Kidney epithelial cell (primary cell): ENCODE data around the gene UQCRC1. TPM values are rescaled to one million over a fixed set of nuclear protein-coding genes. Genes with fewer than 3 reads are reported as not detected.

ENCODE experiments used
- DNase-seq: peaks from one replicate; pipeline ENCODE4 v3.0.0-alpha.2; 2010; ENCODE audit warnings: low read depth
- H3K27me3 ChIP-seq: 2 replicates; pipeline ENCODE4 v1.6.0; 2011; ENCODE audit warnings: low read length; ENCODE audit not compliant: control insufficient read depth, insufficient read depth
- H3K36me3 ChIP-seq: 2 replicates; pipeline ENCODE4 v1.5.1; 2011; ENCODE audit warnings: low read length; ENCODE audit not compliant: control insufficient read depth, insufficient read depth
- H3K4me3 ChIP-seq: 2 replicates; pipeline ENCODE4 v1.5.1; 2011; ENCODE audit warnings: low read depth, mild to moderate bottlenecking, control low read depth, low read length
- total RNA-seq: library from RNA; depleted of rRNA; stranded (reverse); fragments of >200 nt; gene quantifications from 2 replicates; pipeline ENCODE4 v1.2.3, GENCODE V29; 2015
- TF ChIP-seq, protein P1 (sequence below): IDR thresholded peaks from 2 replicates; pipeline ENCODE4 v1.5.1; 2011; ENCODE audit warnings: mild to moderate bottlenecking, moderate library complexity, low read length, control low read depth, inconsistent platforms; ENCODE audit not compliant: insufficient read depth, poor library complexity, severe bottlenecking

The UQCRC1 gene
- total RNA-seq, 1 donor from 2014 or later: 435 TPM

GRCh38 chr3:48567500-48567899 is 41.9 kb downstream of the UQCRC1 start:
- Histone ChIP-seq H3K4me3 (no peak overlapping the region), H3K36me3 (peaks cover 9% of the 10 kb centered on the region), H3K27me3 (no peaks in the 10 kb centered on the region)
- no peak for DNase-seq
- TF ChIP-seq, protein P1, sequence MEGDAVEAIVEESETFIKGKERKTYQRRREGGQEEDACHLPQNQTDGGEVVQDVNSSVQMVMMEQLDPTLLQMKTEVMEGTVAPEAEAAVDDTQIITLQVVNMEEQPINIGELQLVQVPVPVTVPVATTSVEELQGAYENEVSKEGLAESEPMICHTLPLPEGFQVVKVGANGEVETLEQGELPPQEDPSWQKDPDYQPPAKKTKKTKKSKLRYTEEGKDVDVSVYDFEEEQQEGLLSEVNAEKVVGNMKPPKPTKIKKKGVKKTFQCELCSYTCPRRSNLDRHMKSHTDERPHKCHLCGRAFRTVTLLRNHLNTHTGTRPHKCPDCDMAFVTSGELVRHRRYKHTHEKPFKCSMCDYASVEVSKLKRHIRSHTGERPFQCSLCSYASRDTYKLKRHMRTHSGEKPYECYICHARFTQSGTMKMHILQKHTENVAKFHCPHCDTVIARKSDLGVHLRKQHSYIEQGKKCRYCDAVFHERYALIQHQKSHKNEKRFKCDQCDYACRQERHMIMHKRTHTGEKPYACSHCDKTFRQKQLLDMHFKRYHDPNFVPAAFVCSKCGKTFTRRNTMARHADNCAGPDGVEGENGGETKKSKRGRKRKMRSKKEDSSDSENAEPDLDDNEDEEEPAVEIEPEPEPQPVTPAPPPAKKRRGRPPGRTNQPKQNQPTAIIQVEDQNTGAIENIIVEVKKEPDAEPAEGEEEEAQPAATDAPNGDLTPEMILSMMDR: no peak

DNA sequence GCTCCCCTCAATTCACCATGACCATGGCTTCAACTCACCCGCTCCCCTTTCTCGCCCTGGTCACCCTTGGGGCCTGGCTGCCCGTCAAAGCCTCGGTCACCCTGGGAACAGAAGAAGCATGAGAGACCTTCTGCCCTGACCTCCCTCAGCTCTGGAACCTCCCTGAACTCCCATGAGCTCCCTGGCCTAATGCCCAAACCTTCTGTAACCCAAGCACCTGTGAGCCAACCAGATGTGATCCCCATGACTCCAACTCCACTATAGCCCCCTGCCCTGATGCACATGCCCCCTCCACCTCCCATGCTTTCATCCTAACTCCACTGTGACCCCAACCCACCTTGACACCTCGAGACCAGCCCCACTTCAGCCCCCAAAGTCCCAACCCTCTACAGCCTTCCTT is 42.4 kb downstream of the UQCRC1 start:
- DNase-seq: no peak
- H3K4me3 ChIP-seq: no peak overlapping the region
- H3K36me3 ChIP-seq: peaks cover 9% of the 10 kb centered on the region
- H3K27me3 ChIP-seq: no peaks in the 10 kb centered on the region
- TF ChIP-seq, protein P1: no peak

DNA sequence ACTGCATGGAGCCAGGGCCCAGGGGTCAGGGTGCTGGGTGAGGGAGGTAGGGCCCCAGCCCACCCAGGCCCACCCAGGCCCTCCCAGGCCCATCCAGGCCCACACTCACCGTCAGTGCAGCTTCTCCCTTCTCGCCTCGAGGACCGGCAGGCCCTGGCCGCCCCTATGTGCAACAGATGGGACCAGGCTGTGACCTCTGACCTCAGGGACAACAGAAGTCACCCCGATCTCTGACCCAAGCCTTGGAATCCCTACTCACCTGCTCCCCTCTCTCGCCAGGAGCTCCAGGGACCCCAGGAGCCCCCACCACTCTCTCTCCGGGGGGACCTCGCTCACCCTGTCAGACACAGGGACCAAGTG is 43.1 kb downstream of the UQCRC1 start:
- no peaks in the 10 kb centered on the region for H3K27me3 ChIP-seq
- H3K36me3 ChIP-seq: peaks cover 11% of the 10 kb centered on the region
- DNase-seq: no peak
- H3K4me3 ChIP-seq: no peak overlapping the region
- TF ChIP-seq, protein P1: no peak

DNA sequence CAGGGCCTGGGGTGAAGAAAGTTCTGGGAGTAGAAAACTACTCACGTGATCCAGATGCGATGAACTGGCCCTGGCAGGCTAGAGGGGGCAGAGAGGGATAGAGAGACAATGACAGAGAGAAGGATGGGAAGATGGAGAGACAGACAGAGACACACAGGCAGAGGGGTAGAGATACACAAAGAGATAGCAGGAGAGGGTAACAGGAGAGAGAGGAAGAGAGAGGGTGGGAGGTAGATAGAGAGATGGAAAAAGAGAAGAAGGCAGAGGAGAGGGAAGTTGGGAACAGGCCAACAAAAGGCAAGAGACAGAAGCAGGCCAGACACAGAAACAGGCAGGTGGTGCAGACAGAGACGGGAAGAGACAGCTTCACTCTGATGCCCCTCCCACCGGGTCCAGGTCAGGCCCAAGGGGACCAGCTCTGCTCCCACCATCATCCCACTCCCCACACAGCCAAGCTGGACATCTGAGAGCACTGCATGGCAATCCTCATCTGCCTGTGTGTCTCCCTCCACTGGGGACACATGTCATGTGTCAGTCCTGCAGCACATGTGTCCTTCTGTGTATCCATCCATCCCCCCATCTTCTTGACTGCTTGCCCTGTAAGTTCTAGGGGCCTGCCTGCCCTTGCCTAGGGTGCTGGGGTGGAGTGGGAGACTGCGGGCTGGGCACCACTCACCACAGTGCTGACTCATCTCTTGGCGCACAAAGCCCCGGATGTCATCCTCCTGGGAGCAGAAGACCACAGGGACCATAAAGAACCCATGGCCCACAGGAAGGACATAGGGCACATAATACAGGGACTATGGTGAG is 43.6 kb downstream of the UQCRC1 start:
- no peak overlapping the region for H3K4me3 ChIP-seq
- H3K36me3 ChIP-seq: peaks cover 11% of the 10 kb centered on the region
- H3K27me3 ChIP-seq: no peaks in the 10 kb centered on the region
- TF ChIP-seq, protein P1: no peak
- DNase-seq: no peak

- H3K36me3 ChIP-seq: peaks cover 10% of the 10 kb centered on the region
- TF ChIP-seq, protein P1: no peak
- no peak for DNase-seq
- H3K27me3 ChIP-seq: no peaks in the 10 kb centered on the region
- no peak overlapping the region for H3K4me3 ChIP-seq
Measured at GRCh38 chr3:48565186-48565585, 44.3 kb downstream of the UQCRC1 start.

- H3K4me3 ChIP-seq: no peak overlapping the region
Measured at GRCh38 chr3:48564667-48565066, 44.8 kb downstream of the UQCRC1 start.

More at GRCh38 chr3:48564667-48565066, 44.8 kb downstream of the UQCRC1 start:
- no peak for DNase-seq
- TF ChIP-seq, protein P1: no peak
- Histone ChIP-seq H3K36me3 (peaks cover 10% of the 10 kb centered on the region), H3K27me3 (no peaks in the 10 kb centered on the region)
